ENCODE data around the gene YKT6.
"Not testable (repeated sequence)": the region's sequence is repeated elsewhere in the genome, so short reads cannot be mapped to it uniquely, and the experiment has no call there.

YKT6 gene

GRCh38 chr7:44194069-44194468 lies 6.7 kb upstream of the YKT6 start:
- DNase-seq = no peak

GRCh38 chr7:44194562-44195145 lies 6.1 kb upstream of the YKT6 start:
- no peak for DNase-seq

- peak; percentile 75 for DNase-seq
Measured at GRCh38 chr7:44195889-44196288, 4.9 kb upstream of the YKT6 start.

GRCh38 chr7:44196450-44196872 lies 4.3 kb upstream of the YKT6 start:
- peak; percentile 27 for DNase-seq

- no peak for DNase-seq
Measured at GRCh38 chr7:44197474-44197873, 3.3 kb upstream of the YKT6 start.

GRCh38 chr7:44200163-44200562 lies 615 bp upstream of the YKT6 start:
- DNase-seq = not testable (repeated sequence)

GRCh38 chr7:44201813-44202212 lies 1.0 kb downstream of the YKT6 start:
- DNase-seq = no peak

- DNase-seq = no peak
Measured at GRCh38 chr7:44206008-44206407, 5.2 kb downstream of the YKT6 start.

- no peak for DNase-seq
Measured at GRCh38 chr7:44208085-44208484, 7.3 kb downstream of the YKT6 start.

GRCh38 chr7:44210107-44210506 lies 9.3 kb downstream of the YKT6 start:
- no peak for DNase-seq

- no peak for DNase-seq
Measured at GRCh38 chr7:44211126-44211675, 10.4 kb downstream of the YKT6 start.

- no peak for DNase-seq
Measured at GRCh38 chr7:44212018-44212417, 11.2 kb downstream of the YKT6 start.

GRCh38 chr7:44212581-44213184 lies 11.9 kb downstream of the YKT6 start:
- no peak for DNase-seq

- no peak for DNase-seq
Measured at GRCh38 chr7:44213206-44213876, 12.6 kb downstream of the YKT6 start.

- DNase-seq = no peak
Measured at GRCh38 chr7:44213877-44214388, 13.2 kb downstream of the YKT6 start.

- no peak for DNase-seq
Measured at GRCh38 chr7:44215531-44215930, 14.8 kb downstream of the YKT6 start.

- DNase-seq = peak; percentile 72
Measured at GRCh38 chr7:44216019-44216418, 15.2 kb downstream of the YKT6 start.

GRCh38 chr7:44216521-44217222 lies 15.9 kb downstream of the YKT6 start:
- no peak for DNase-seq

GRCh38 chr7:44217223-44217714 lies 16.5 kb downstream of the YKT6 start:
- DNase-seq = no peak

GRCh38 chr7:44217852-44218402 lies 17.1 kb downstream of the YKT6 start:
- no peak for DNase-seq

GRCh38 chr7:44218418-44219201 lies 17.8 kb downstream of the YKT6 start:
- peak; percentile 91 for DNase-seq

Data from NCI-H2171 treated with DMSO at 0.1 percent for 48 hours (cell line).